Subcutaneous preadipocyte (primary cell): ENCODE measurements around the gene RBMY1E. TPM values are rescaled to one million over a fixed set of nuclear protein-coding genes. Genes with fewer than 3 reads are reported as not detected.

Experiments
- total RNA-seq: library from RNA; depleted of rRNA; stranded (reverse); fragments of >200 nt; gene quantifications from 2 replicates; pipeline ENCODE4 v1.2.3, GENCODE V29; 2012

RBMY1E gene
- not detected in 2 replicates for total RNA-seq

GRCh38 chrY:21917932-21918331 is at the start of gene RBMY1E:
Gene RBMY1E, minus strand, starts transcription at chrY:21918032. Its CDS starts 1,978 bp downstream, at chrY:21916054.

GRCh38 chrY:21894426-21894825 is 23.4 kb downstream of the RBMY1E start, which contains the start of gene RBMY1D:
Gene RBMY1D, minus strand, starts transcription at chrY:21894526. Its CDS starts 2,013 bp downstream, at chrY:21892513.

Other genes starting within 250 kb of the RBMY1E start
- not detected in 2 replicates for gene RBMY1D, start 23.5 kb downstream of the RBMY1E start, total RNA-seq